ENCODE measurements around the gene DIP2C.

DIP2C gene

GRCh38 chr10:548238-548901, 141.1 kb downstream of the DIP2C start:
- ChIA-PET CTCF (no interaction called here), POLR2A (ENCODE audit: low non-redundant PET) (no interaction called here)
- no peak overlapping the region for H3K27ac ChIP-seq
- no peak for TF ChIP-seq CTCF (conservative IDR thresholded peaks at IDR 0.05; ENCODE audit: low read depth)
- DNase-seq (ENCODE audit: low spot score): no peak

- CTCF ChIA-PET: no interaction called here
- POLR2A ChIA-PET (ENCODE audit: low non-redundant PET): no interaction called here
- no peak for TF ChIP-seq CTCF (conservative IDR thresholded peaks at IDR 0.05; ENCODE audit: low read depth)
- H3K27ac ChIP-seq: no peak overlapping the region
- no peak for DNase-seq (ENCODE audit: low spot score)
Observed at GRCh38 chr10:547591-548081, 141.8 kb downstream of the DIP2C start.

GRCh38 chr10:546971-547590, 142.4 kb downstream of the DIP2C start:
- no peak overlapping the region for H3K27ac ChIP-seq
- CTCF ChIA-PET: interaction anchor here (1.3 kb wide), 1 partner anchor 32 kb away, joined by 3 read pairs; no protein-coding TSS in a partner anchor

GRCh38 chr10:546451-546850, 143.0 kb downstream of the DIP2C start:
- ChIA-PET CTCF (interaction anchor here (0.5 to 1.3 kb wide), 2 partner anchors 31 to 36 kb away, joined by 3 read pairs; no protein-coding TSS in a partner anchor), POLR2A (ENCODE audit: low non-redundant PET) (no interaction called here)
- no peak for TF ChIP-seq CTCF (conservative IDR thresholded peaks at IDR 0.05; ENCODE audit: low read depth)
- DNase-seq (ENCODE audit: low spot score): no peak
- no peak overlapping the region for H3K27ac ChIP-seq

More at GRCh38 chr10:546971-547590, 142.4 kb downstream of the DIP2C start:
- POLR2A ChIA-PET (ENCODE audit: low non-redundant PET): no interaction called here
- no peak for TF ChIP-seq CTCF (conservative IDR thresholded peaks at IDR 0.05; ENCODE audit: low read depth)
- peak; percentile 36 for DNase-seq (ENCODE audit: low spot score)

- H3K27ac ChIP-seq: no peak overlapping the region
- no peak for DNase-seq (ENCODE audit: low spot score)
- ChIA-PET POLR2A (ENCODE audit: low non-redundant PET) (no interaction called here), CTCF (no interaction called here)
- no peak for TF ChIP-seq CTCF (conservative IDR thresholded peaks at IDR 0.05; ENCODE audit: low read depth)
Observed at GRCh38 chr10:543862-544822, 145.3 kb downstream of the DIP2C start.

GRCh38 chr10:543131-543530, 146.3 kb downstream of the DIP2C start:
- no peak overlapping the region for H3K27ac ChIP-seq

More at GRCh38 chr10:543131-543530, 146.3 kb downstream of the DIP2C start:
- POLR2A ChIA-PET (ENCODE audit: low non-redundant PET): no interaction called here
- no peak for DNase-seq (ENCODE audit: low spot score)
- TF ChIP-seq CTCF (conservative IDR thresholded peaks at IDR 0.05; ENCODE audit: low read depth): no peak
- CTCF ChIA-PET: no interaction called here
